ENCODE measurements around the gene DNAH7.

DNA sequence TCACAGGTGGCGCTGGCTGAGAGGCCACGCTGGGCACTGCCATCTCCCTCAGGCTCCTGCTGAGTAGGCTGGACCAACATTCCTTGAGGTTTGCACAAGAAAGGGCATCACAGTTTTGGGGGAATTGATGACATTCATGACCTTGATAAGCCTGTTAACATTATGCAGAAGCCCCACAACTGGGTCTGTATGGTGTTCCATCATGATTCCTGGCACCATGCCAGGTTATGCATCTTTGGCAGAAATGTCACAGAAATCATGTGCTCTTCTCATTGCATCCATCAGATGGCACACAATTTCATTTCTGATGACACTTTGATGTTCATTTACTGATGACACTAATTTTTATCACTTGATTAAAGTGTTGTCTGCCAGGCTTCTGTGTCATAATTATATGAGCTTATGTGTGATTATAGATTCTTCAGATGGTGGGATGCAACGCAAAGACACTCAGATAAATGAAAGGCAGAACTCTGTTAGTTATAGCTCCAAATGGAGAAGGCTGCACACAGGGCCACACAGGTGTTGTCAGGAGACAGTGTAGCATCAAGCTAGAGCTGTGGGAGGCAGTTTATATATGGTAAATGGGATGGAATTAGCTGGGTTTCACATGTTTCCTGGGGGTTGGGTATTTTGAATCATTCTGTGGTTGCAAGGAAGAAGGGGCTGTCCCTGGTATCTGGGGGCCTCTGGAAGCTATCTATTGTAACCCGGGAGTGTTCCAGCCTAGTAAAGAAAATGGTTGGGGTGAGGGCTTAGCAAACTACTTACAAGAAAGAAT lies 220.3 kb downstream of the DNAH7 start:
- TF ChIP-seq SUZ12 (IDR thresholded peaks at IDR 0.05; ENCODE audit: extremely low read depth, insufficient read depth, insufficient read length) (no peak), YY1 (IDR thresholded peaks at IDR 0.05; ENCODE audit: insufficient read depth, insufficient read length) (no peak)

Data from NT2/D1 (cell line).